Measurements from ENCODE around the gene STPG1.

Gene STPG1

GRCh38 chr1:24362982-24363614, 50.5 kb downstream of the STPG1 start:
- TF ChIP-seq, protein P1, sequence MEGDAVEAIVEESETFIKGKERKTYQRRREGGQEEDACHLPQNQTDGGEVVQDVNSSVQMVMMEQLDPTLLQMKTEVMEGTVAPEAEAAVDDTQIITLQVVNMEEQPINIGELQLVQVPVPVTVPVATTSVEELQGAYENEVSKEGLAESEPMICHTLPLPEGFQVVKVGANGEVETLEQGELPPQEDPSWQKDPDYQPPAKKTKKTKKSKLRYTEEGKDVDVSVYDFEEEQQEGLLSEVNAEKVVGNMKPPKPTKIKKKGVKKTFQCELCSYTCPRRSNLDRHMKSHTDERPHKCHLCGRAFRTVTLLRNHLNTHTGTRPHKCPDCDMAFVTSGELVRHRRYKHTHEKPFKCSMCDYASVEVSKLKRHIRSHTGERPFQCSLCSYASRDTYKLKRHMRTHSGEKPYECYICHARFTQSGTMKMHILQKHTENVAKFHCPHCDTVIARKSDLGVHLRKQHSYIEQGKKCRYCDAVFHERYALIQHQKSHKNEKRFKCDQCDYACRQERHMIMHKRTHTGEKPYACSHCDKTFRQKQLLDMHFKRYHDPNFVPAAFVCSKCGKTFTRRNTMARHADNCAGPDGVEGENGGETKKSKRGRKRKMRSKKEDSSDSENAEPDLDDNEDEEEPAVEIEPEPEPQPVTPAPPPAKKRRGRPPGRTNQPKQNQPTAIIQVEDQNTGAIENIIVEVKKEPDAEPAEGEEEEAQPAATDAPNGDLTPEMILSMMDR (IDR thresholded peaks at IDR 0.05; ENCODE audit: borderline replicate concordance, extremely low read depth, low read length, poor library complexity, severe bottlenecking), result no peak
- TF ChIP-seq EZH2 (IDR thresholded peaks at IDR 0.05; ENCODE audit: borderline replicate concordance, low read depth, low read length, severe bottlenecking), result no peak
- no peak overlapping the region for H3K9ac ChIP-seq (ENCODE audit: low read depth, low read length)
- no peaks in the 10 kb centered on the region for H3K79me2 ChIP-seq (ENCODE audit: insufficient read depth, low read length)
- no peak overlapping the region for H2AFZ ChIP-seq (ENCODE audit: low read depth, low read length)
- no peak for DNase-seq
- H3K9me3 ChIP-seq (ENCODE audit: insufficient read depth, low read length, severe bottlenecking), result no peaks in the 10 kb centered on the region
- peaks cover 5% of the 10 kb centered on the region; the same call in 1 of the 2 replicates for H4K20me1 ChIP-seq (ENCODE audit: insufficient read depth, low read length)
- H3K4me2 ChIP-seq (ENCODE audit: insufficient read depth, low read length), result no peak overlapping the region
- ATAC-seq (ENCODE audit: insufficient read depth, low read depth), result no peak
- H3K27ac ChIP-seq (ENCODE audit: low read length), result no peak overlapping the region
- no peak overlapping the region for H3K4me3 ChIP-seq (ENCODE audit: low read depth in 1 of 2, low read length in 2 of 2)
- no peaks in the 10 kb centered on the region for H3K36me3 ChIP-seq (ENCODE audit: insufficient read depth, low read length)
- H3K27me3 ChIP-seq (ENCODE audit: insufficient read depth, low read length, poor library complexity), result peaks cover 11% of the 10 kb centered on the region
- no peaks in the 10 kb centered on the region for H3K4me1 ChIP-seq (ENCODE audit: insufficient read depth, low read length)

DNA sequence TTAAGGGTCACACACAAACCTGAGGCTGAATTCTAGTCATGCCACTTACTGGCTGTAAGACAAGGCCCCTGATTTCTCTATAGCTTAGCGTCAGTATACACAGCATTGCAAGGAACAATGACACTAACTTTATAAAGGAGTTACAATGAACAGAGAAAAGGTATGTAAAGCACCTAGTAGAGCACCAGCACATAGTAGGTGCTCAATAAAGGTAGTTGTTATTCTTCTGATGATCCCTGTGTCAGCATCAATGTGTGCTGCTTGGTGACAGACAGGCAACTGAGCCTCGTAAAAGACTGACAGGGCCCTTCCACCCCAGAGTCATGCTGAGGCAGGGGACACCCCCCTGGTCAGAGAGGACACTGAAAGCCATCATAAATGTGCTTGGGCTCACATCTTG, 51.2 kb downstream of the STPG1 start:
- TF ChIP-seq, protein P1 (IDR thresholded peaks at IDR 0.05; ENCODE audit: borderline replicate concordance, extremely low read depth, low read length, poor library complexity, severe bottlenecking), result no peak
- no peak for TF ChIP-seq EZH2 (IDR thresholded peaks at IDR 0.05; ENCODE audit: borderline replicate concordance, low read depth, low read length, severe bottlenecking)
- H3K27me3 ChIP-seq (ENCODE audit: insufficient read depth, low read length, poor library complexity), result peaks cover 7% of the 10 kb centered on the region
- no peak for ATAC-seq (ENCODE audit: insufficient read depth, low read depth)

GRCh38 chr1:24361811-24362210, 51.8 kb downstream of the STPG1 start:
- Histone ChIP-seq H3K4me1 (ENCODE audit: insufficient read depth, low read length) (no peaks in the 10 kb centered on the region), H4K20me1 (ENCODE audit: insufficient read depth, low read length) (peaks cover 6% of the 10 kb centered on the region; the same call in 1 of the 2 replicates), H3K4me2 (ENCODE audit: insufficient read depth, low read length) (no peak overlapping the region), H3K9ac (ENCODE audit: low read depth, low read length) (no peak overlapping the region), H3K79me2 (ENCODE audit: insufficient read depth, low read length) (no peaks in the 10 kb centered on the region), H3K36me3 (ENCODE audit: insufficient read depth, low read length) (no peaks in the 10 kb centered on the region), H3K9me3 (ENCODE audit: insufficient read depth, low read length, severe bottlenecking) (no peaks in the 10 kb centered on the region), H3K27me3 (ENCODE audit: insufficient read depth, low read length, poor library complexity) (peaks cover 7% of the 10 kb centered on the region), H2AFZ (ENCODE audit: low read depth, low read length) (no peak overlapping the region), H3K27ac (ENCODE audit: low read length) (no peak overlapping the region), H3K4me3 (ENCODE audit: low read depth in 1 of 2, low read length in 2 of 2) (no peak overlapping the region)
- DNase-seq (no peak), ATAC-seq (ENCODE audit: insufficient read depth, low read depth) (no peak)
- TF ChIP-seq, protein P1 (IDR thresholded peaks at IDR 0.05; ENCODE audit: borderline replicate concordance, extremely low read depth, low read length, poor library complexity, severe bottlenecking), result no peak
- no peak for TF ChIP-seq EZH2 (IDR thresholded peaks at IDR 0.05; ENCODE audit: borderline replicate concordance, low read depth, low read length, severe bottlenecking)

More for the DNA sequence above, 51.2 kb downstream of the STPG1 start:
- no peaks in the 10 kb centered on the region for H3K36me3 ChIP-seq (ENCODE audit: insufficient read depth, low read length)
- H3K79me2 ChIP-seq (ENCODE audit: insufficient read depth, low read length), result no peaks in the 10 kb centered on the region
- no peaks in the 10 kb centered on the region for H3K9me3 ChIP-seq (ENCODE audit: insufficient read depth, low read length, severe bottlenecking)
- H3K4me3 ChIP-seq (ENCODE audit: low read depth in 1 of 2, low read length in 2 of 2), result no peak overlapping the region
- H3K4me2 ChIP-seq (ENCODE audit: insufficient read depth, low read length), result no peak overlapping the region
- no peaks in the 10 kb centered on the region for H3K4me1 ChIP-seq (ENCODE audit: insufficient read depth, low read length)
- peaks cover 6% of the 10 kb centered on the region; the same call in 1 of the 2 replicates for H4K20me1 ChIP-seq (ENCODE audit: insufficient read depth, low read length)
- H2AFZ ChIP-seq (ENCODE audit: low read depth, low read length), result no peak overlapping the region
- no peak for DNase-seq
- no peak overlapping the region for H3K27ac ChIP-seq (ENCODE audit: low read length)
- H3K9ac ChIP-seq (ENCODE audit: low read depth, low read length), result no peak overlapping the region
